Right atrium auricular region (tissue), 2 donors: ENCODE results near the gene SNTB2. TPM values are rescaled to one million over a fixed set of nuclear protein-coding genes. Genes with fewer than 3 reads are reported as not detected.

ENCODE experiments used
- DNase-seq: peaks from one replicate; pipeline ENCODE4 v3.0.0-alpha.2; 2019; ENCODE audit warnings: low spot score
- H3K27ac ChIP-seq, 2 donors: fragments of 200-600 bp; sonication (generic); 1 replicate in 1 of 2; 2 replicates in 1 of 2; pipeline ENCODE4 v1.5.1; 2016 to 2019
- H3K27me3 ChIP-seq, 2 donors: fragments of 200-600 bp; sonication (generic); one replicate each; pipeline versions ENCODE4 v1.5.1 to v1.6.0; 2017 to 2019
- H3K36me3 ChIP-seq: fragments of 200-600 bp; sonication (generic); one replicate; pipeline ENCODE4 v1.5.1; 2016
- H3K4me1 ChIP-seq, 2 donors: fragments of 200-600 bp; sonication (generic); one replicate each; pipeline versions ENCODE4 v1.5.1 to v1.6.0; 2017 to 2019
- H3K4me3 ChIP-seq, 2 donors: fragments of 200-600 bp; sonication (generic); 1 replicate in 1 of 2; 2 replicates in 1 of 2; pipeline ENCODE4 v1.5.1; 2017 to 2019; ENCODE audit warnings: mild to moderate bottlenecking in 1 of 2, moderate library complexity in 1 of 2
- H3K9me3 ChIP-seq, 2 donors: fragments of 200-600 bp; sonication (generic); one replicate each; pipeline ENCODE4 v1.5.1; 2019
- CTCF ChIP-seq, 2 donors: fragments of 200-600 bp; sonication (generic); IDR thresholded peaks; one replicate each; pipeline ENCODE4 v1.5.1; 2019; ENCODE audit warnings: antibody characterized with exemption in 2 of 2
- total RNA-seq, 2 donors: library from RNA; depleted of rRNA; stranded (reverse); fragments of >200 nt; gene quantifications; one replicate each; pipeline ENCODE4 v1.1.0, GENCODE V29; 2016

The SNTB2 gene
- total RNA-seq, 2 donors from 2014 or later = 12.3 to 35.1 TPM

DNA sequence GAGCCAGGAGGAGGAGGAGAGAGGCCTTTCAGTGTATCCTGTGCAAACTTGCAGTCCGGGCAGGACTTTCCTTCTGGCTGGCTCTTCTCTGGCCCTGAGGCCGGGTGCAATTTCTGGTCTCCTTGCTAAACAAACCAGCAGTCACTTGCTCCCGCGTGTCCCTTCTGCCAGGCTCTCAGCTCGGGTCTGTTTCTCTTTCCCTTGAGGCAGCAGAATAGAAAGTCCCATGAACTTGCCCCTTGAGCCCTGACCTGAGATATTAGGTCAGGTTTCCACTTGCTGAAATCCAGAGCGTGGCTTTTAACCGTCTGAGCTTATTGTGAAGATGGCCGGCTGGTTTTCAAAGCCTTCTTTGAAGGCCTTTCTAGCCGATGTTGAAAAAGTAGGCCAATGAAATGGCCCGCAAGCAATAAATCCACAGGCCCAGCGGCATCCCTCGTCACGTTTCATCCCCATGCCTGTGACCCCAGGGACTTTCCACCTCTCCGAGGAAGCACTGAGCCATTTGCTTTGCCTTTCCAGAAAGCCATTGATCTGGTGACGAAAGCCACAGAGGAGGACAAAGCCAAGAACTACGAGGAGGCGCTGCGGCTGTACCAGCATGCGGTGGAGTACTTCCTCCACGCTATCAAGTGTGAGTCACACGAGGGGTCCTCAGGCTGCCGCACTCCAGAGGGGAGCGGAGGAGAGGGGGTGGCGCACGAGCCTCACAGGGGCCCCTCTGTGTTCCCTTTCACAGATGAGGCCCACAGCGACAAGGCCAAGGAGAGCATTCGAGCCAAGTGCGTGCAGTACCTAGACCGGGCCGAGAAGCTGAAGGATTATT, 128.7 kb downstream of the SNTB2 start:
- Histone ChIP-seq H3K27ac (no peak overlapping the region), H3K27me3 (no peaks in the 10 kb centered on the region)
- DNase-seq = no peak

DNA sequence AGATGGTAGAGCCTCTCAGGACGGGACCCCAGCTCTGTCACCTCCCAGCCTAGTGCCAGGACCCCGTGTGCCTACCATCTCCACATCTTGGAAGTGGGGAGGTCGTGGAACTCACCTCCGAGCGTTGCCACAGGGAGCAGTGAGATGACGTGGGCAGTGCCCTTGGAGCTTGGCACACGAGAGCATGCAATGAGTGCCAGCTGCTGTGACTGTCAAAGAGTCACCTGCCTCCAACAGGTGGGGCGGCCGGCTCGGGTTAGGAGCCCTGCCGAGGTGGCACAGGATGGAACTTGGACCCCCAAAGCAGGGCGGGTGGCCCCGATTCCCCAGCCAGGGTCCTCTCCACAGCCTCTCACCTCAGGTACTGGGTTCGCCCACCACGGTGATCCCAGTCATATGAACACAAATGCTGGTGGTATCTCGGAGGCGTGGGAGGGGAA, 129.7 kb downstream of the SNTB2 start:
- no peak overlapping the region for H3K27ac ChIP-seq
- H3K9me3 ChIP-seq = no peaks in the 10 kb centered on the region
- H3K36me3 ChIP-seq = peaks cover 60% of the 10 kb centered on the region
- H3K4me1 ChIP-seq = peaks cover 0 to 17% of the 10 kb centered on the region in 2 donors
- TF ChIP-seq CTCF (IDR thresholded peaks at IDR 0.05) = no peak
- H3K27me3 ChIP-seq = no peaks in the 10 kb centered on the region
- DNase-seq = no peak
- H3K4me3 ChIP-seq = no peak overlapping the region

More for the DNA sequence above, 128.7 kb downstream of the SNTB2 start:
- TF ChIP-seq CTCF (IDR thresholded peaks at IDR 0.05) = no peak
- Histone ChIP-seq H3K9me3 (no peaks in the 10 kb centered on the region), H3K4me3 (no peak overlapping the region), H3K36me3 (peaks cover 51% of the 10 kb centered on the region), H3K4me1 (peaks cover 0 to 18% of the 10 kb centered on the region in 2 donors)

GRCh38 chr16:69318177-69318910, 131.4 kb downstream of the SNTB2 start:
- no peak for DNase-seq
- Histone ChIP-seq H3K4me3 (no peak overlapping the region), H3K27ac (no peak overlapping the region), H3K36me3 (peaks cover 78% of the 10 kb centered on the region), H3K9me3 (no peaks in the 10 kb centered on the region), H3K27me3 (no peaks in the 10 kb centered on the region), H3K4me1 (no peaks in the 10 kb centered on the region)
- no peak for TF ChIP-seq CTCF (IDR thresholded peaks at IDR 0.05)

GRCh38 chr16:69318911-69319289, 131.9 kb downstream of the SNTB2 start:
- H3K4me1 ChIP-seq = peaks cover 0 to 1% of the 10 kb centered on the region in 2 donors
- H3K4me3 ChIP-seq = no peak overlapping the region
- peaks cover 83% of the 10 kb centered on the region for H3K36me3 ChIP-seq
- TF ChIP-seq CTCF (IDR thresholded peaks at IDR 0.05) = no peak
- no peaks in the 10 kb centered on the region for H3K9me3 ChIP-seq
- H3K27ac ChIP-seq = no peak overlapping the region
- H3K27me3 ChIP-seq = no peaks in the 10 kb centered on the region
- no peak for DNase-seq

GRCh38 chr16:69319381-69319780, 132.4 kb downstream of the SNTB2 start:
- Histone ChIP-seq H3K27me3 (no peaks in the 10 kb centered on the region), H3K9me3 (no peaks in the 10 kb centered on the region), H3K36me3 (peaks cover 88% of the 10 kb centered on the region)

More at GRCh38 chr16:69319381-69319780, 132.4 kb downstream of the SNTB2 start:
- Histone ChIP-seq H3K4me1 (peaks cover 0 to 6% of the 10 kb centered on the region in 2 donors), H3K27ac (no peak overlapping the region), H3K4me3 (no peak overlapping the region)
- DNase-seq = no peak
- TF ChIP-seq CTCF (IDR thresholded peaks at IDR 0.05) = no peak
